Measurements from ENCODE around the gene PRKAG2. TPM values are rescaled to one million over a fixed set of nuclear protein-coding genes. Genes with fewer than 3 reads are reported as not detected.

PRKAG2 gene
- polyA plus RNA-seq, 1 of the 3 experiments (the other 2 are of a cell fraction), result 51.6 TPM

DNA sequence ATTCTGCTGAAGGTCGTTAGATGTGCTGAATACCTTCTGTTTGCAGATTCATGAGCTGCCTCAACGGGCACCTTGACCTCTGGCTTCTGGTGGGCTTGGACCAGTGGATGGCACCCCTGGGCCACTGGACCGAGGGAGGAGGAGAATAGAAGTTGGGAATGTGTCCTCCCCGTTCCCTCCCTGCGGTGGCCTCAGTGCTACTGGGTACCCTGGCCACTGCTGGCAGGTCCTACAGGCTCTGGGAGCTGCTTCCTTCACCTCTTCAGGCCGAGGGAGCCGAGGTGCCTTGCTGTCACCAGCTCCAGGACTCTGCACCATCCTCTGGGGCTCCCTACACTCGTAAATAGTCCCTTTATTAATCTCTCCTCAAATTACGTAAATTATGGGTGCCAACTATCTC, 47.1 kb upstream of the PRKAG2 start:
- H2AFZ ChIP-seq (ENCODE audit: low read depth), result no peak overlapping the region
- H3K27me3 ChIP-seq (ENCODE audit: insufficient read depth), result peaks cover 6% of the 10 kb centered on the region; the same call in 1 of the 2 replicates
- TF ChIP-seq TCF12 (IDR thresholded peaks at IDR 0.05) (no peak), SMC3 (IDR thresholded peaks at IDR 0.05; ENCODE audit: low read depth, low read length) (no peak), RCOR1 (IDR thresholded peaks at IDR 0.05; ENCODE audit: low read length) (no peak), NRF1 (IDR thresholded peaks at IDR 0.05; ENCODE audit: low read depth, low read length) (no peak), RFX5 (IDR thresholded peaks at IDR 0.05; ENCODE audit: low read length) (no peak), RAD21 (IDR thresholded peaks at IDR 0.05; ENCODE audit: low read length) (no peak), PBX3 (IDR thresholded peaks at IDR 0.05) (no peak), YY1 (IDR thresholded peaks at IDR 0.05; ENCODE audit: low read depth) (no peak), GATA2 (CRISPR knock-in tag; IDR thresholded peaks at IDR 0.05) (no peak), FOSL2 (IDR thresholded peaks at IDR 0.05; ENCODE audit: borderline replicate concordance, low read depth) (no peak), FOXM1 (IDR thresholded peaks at IDR 0.05; ENCODE audit: low read depth) (no peak), EZH2phosphoT487 (IDR thresholded peaks at IDR 0.05; ENCODE audit: borderline replicate concordance, low read depth) (no peak)
- TF ChIP-seq, protein P1, sequence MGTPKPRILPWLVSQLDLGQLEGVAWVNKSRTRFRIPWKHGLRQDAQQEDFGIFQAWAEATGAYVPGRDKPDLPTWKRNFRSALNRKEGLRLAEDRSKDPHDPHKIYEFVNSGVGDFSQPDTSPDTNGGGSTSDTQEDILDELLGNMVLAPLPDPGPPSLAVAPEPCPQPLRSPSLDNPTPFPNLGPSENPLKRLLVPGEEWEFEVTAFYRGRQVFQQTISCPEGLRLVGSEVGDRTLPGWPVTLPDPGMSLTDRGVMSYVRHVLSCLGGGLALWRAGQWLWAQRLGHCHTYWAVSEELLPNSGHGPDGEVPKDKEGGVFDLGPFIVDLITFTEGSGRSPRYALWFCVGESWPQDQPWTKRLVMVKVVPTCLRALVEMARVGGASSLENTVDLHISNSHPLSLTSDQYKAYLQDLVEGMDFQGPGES (IDR thresholded peaks at IDR 0.05; ENCODE audit: low read depth, low read length), result no peak
- TF ChIP-seq, protein P2, sequence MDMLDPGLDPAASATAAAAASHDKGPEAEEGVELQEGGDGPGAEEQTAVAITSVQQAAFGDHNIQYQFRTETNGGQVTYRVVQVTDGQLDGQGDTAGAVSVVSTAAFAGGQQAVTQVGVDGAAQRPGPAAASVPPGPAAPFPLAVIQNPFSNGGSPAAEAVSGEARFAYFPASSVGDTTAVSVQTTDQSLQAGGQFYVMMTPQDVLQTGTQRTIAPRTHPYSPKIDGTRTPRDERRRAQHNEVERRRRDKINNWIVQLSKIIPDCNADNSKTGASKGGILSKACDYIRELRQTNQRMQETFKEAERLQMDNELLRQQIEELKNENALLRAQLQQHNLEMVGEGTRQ (IDR thresholded peaks at IDR 0.05; ENCODE audit: borderline replicate concordance, low read depth, low read length), result no peak
- TF ChIP-seq, protein P3, sequence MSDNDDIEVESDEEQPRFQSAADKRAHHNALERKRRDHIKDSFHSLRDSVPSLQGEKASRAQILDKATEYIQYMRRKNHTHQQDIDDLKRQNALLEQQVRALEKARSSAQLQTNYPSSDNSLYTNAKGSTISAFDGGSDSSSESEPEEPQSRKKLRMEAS (IDR thresholded peaks at IDR 0.05; ENCODE audit: low read depth), result no peak
- H3K27ac ChIP-seq (ENCODE audit: low read depth in 2 of 2, low read length in 1 of 2), result no peak overlapping the region
- no peak overlapping the region for H3K4me3 ChIP-seq (ENCODE audit: low read depth in 2 of 2, low read length in 1 of 2)
- peaks cover 0 to 3% of the 10 kb centered on the region in 2 experiments; a peak in 1 of 4 replicates for H3K4me1 ChIP-seq (ENCODE audit: control insufficient read depth in 1 of 2, insufficient read depth in 2 of 2, low read depth in 1 of 2, low read length in 1 of 2)
- H3K79me2 ChIP-seq (ENCODE audit: insufficient read depth), result no peaks in the 10 kb centered on the region
- H3F3A ChIP-seq (replicated peaks; ENCODE audit: insufficient read depth), result no peaks in the 10 kb centered on the region
- H3K4me2 ChIP-seq, result no peak overlapping the region
- H3K9ac ChIP-seq, result no peak overlapping the region
- no peaks in the 10 kb centered on the region for H3K36me3 ChIP-seq (replicated peaks in 1 of 2; ENCODE audit: control insufficient read depth in 1 of 2, insufficient read depth in 2 of 2, low read length in 1 of 2)
- no peaks in the 10 kb centered on the region for H4K20me1 ChIP-seq (ENCODE audit: insufficient read depth)
- no peaks in the 10 kb centered on the region for H3K9me3 ChIP-seq
- CTCF ChIA-PET, result interaction anchor here (1.1 to 2.4 kb wide), 3 partner anchors 9 to 165 kb away, joined by 4 to 8 read pairs (median 8); no protein-coding TSS in a partner anchor
- no peaks in the 10 kb centered on the region for H3K9me2 ChIP-seq
- WGBS (ENCODE audit: low lambda C conversion rate), result 42% methylated on average over 9 of the region's 9 CpGs
- no peak for DNase-seq
- POLR2A ChIA-PET, result no interaction called here
